Spleen (tissue), 11 donors: Measurements from ENCODE around the gene TRIM40. TPM values are rescaled to one million over a fixed set of nuclear protein-coding genes. Genes with fewer than 3 reads are reported as not detected.

ENCODE experiments used
- DNase-seq: peaks from one replicate; pipeline ENCODE4 v3.0.0-alpha.2; 2020
- H3K27ac ChIP-seq, 8 donors: fragments of 200-600 bp; sonication (generic) in 7 of 8; 1 replicate in 4 of 8; 2 replicates in 4 of 8; pipeline versions ENCODE4 v1.5.0 to v1.8.0; 2016 to 2021; ENCODE audit warnings: inconsistent platforms in 4 of 8, mild to moderate bottlenecking in 4 of 8, moderate library complexity in 1 of 8
- H3K27me3 ChIP-seq, 7 donors: fragments of 200-600 bp; sonication (generic) in 6 of 7; replicated peaks in 1 of 7; 1 replicate in 4 of 7; 2 replicates in 3 of 7; pipeline versions ENCODE4 v1.5.0 to v1.8.0; 2016 to 2021; ENCODE audit warnings: inconsistent platforms in 3 of 7, mild to moderate bottlenecking in 1 of 7
- H3K36me3 ChIP-seq, 6 donors: fragments of 200-600 bp; sonication (generic) in 5 of 6; 1 replicate in 4 of 6; 2 replicates in 2 of 6; pipeline versions ENCODE4 v1.5.0 to v1.8.0; 2016 to 2021; ENCODE audit warnings: inconsistent platforms in 2 of 6
- H3K4me1 ChIP-seq, 6 donors: fragments of 200-600 bp; sonication (generic) in 5 of 6; 1 replicate in 3 of 6; 2 replicates in 3 of 6; pipeline versions ENCODE4 v1.5.0 to v1.8.0; 2016 to 2021; ENCODE audit warnings: inconsistent platforms in 3 of 6
- H3K4me3 ChIP-seq, 8 donors: fragments of 200-600 bp; sonication (generic) in 7 of 8; 1 replicate in 4 of 8; 2 replicates in 4 of 8; pipeline versions ENCODE4 v1.5.0 to v1.8.0; 2016 to 2021; ENCODE audit warnings: inconsistent platforms in 4 of 8, mild to moderate bottlenecking in 4 of 8, moderate library complexity in 2 of 8
- H3K9me3 ChIP-seq, 8 donors: fragments of 200-600 bp; sonication (generic) in 7 of 8; 1 replicate in 4 of 8; 2 replicates in 4 of 8; pipeline versions ENCODE4 v1.5.0 to v1.8.0; 2016 to 2021; ENCODE audit warnings: inconsistent platforms in 4 of 8
- POLR2A ChIP-seq, 3 donors: fragments of 450-650 bp; IDR thresholded peaks; one replicate each; pipeline ENCODE4 v1.5.1; 2017; ENCODE audit warnings: antibody characterized with exemption in 3 of 3, mild to moderate bottlenecking in 1 of 3
- POLR2AphosphoS5 ChIP-seq, 3 donors: sonication (generic); formaldehyde crosslinking; IDR thresholded peaks; one replicate each; pipeline ENCODE4 v1.5.1; 2017; ENCODE audit warnings: antibody characterized with exemption in 3 of 3
- WGBS, 5 donors: extraction: QIAGEN DNeasy Blood & Tissue Kit in 3 of 5; methylation state at CpG; one replicate each; pipeline versions ENCODE4 v1.1.5 to v1.1.7; 2013 to 2018; 5-methylcytosine and 5-hydroxymethylcytosine counted together
- intact Hi-C: fragments of 100-400 bp; cut with DNase I; formaldehyde crosslinking; loops from one replicate; pipeline ENCODE4 v1.15.0; 2023; ENCODE audit warnings: low total_unique reads
- polyA plus RNA-seq, 3 donors: library from polyadenylated mRNA; stranded (reverse); fragments of 200-250 nt; gene quantifications; one replicate each; pipeline ENCODE4 v1.2.1, GENCODE V29; 2013
- total RNA-seq, 7 donors: library from RNA; depleted of rRNA in 3 of 7; stranded (reverse); fragments of >200 nt in 3 of 7; fragmentation: NEBNext Ultra II Directional in 4 of 7; extraction: Animal tissue kit (Norgen Biotek cat#: 25700) in 4 of 7; gene quantifications; one replicate each; pipeline versions ENCODE4 v1.1.0 to v1.2.1, GENCODE V29; 2016 to 2021
- TF ChIP-seq, protein P1 (sequence below), 11 experiments: fragments of 200-600 bp in 7 of 11; fragments of 450-650 bp in 4 of 11; sonication (generic) in 4 of 11; IDR thresholded peaks in 8 of 11; conservative IDR thresholded peaks in 3 of 11; 1 replicate in 7 of 11; 2 replicates in 4 of 11; pipeline versions ENCODE4 v1.4.0 to v1.8.0; 2016 to 2021; ENCODE audit warnings: antibody characterized with exemption in 11 of 11, inconsistent platforms in 4 of 11, mild to moderate bottlenecking in 1 of 11
- donor health status: healthy with polysubstance abuse.
- donor health status: DM: no; HTN: no; CAD: no; lungs with moderate emphysema.
- donor health status: DM: no; HTN: no; CAD: no.
- donor health status: Bipolar disorder and iron deficiency.
- donor health status: healthy.
- donor health status: DM: no; HTN: no; CAD: no.
- donor health status: DM: yes; HTN: yes; CAD: no.

TRIM40 gene
- total and polyA plus RNA-seq, 10 donors: 0.20 to 1.0 (median 0.29) TPM; not detected in 7

DNA sequence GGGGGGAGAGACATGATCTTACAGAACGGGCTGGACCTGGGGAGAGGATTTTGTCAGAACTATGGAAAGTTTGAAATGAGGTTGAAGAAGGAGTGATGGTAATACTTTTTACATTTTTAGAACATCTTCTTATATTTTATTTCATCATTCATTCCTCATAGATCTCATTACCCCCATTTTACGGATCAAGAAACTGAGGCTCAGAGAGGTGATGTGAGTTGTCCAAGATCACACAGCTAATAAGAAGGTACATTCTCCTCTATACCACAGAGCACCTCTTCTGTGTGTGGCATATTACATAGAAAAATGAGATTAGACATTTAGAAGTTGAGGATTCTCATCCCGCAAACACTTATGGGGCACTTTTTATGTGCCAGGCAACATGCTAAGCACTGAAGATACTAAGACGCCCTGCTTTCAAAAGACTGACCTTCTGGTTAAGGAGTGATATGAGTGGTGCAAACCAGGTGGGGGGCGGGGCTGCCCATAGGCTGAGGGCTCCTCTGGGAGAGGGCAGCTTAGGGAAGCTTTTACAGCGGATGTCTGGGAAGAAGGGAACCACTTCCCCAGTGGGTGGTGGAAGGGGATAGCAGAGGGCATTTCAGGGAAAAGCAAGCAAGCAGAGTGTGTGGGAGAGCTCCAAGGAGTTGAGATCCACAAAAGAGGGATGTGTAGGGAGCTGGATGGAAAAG is 42.9 kb upstream of the TRIM40 start:
- H3K27ac ChIP-seq: no peak overlapping the region
- DNase-seq: no peak
- TF ChIP-seq POLR2AphosphoS5 (IDR thresholded peaks at IDR 0.05) (no peak), POLR2A (IDR thresholded peaks at IDR 0.05) (no peak)
- no peaks in the 10 kb centered on the region for H3K36me3 ChIP-seq
- no peaks in the 10 kb centered on the region for H3K4me1 ChIP-seq
- H3K9me3 ChIP-seq: no peaks in the 10 kb centered on the region
- peaks cover 0 to 86% (median 11%) of the 10 kb centered on the region in 7 donors for H3K27me3 ChIP-seq
- intact Hi-C loops: no loop called here
- H3K4me3 ChIP-seq: no peak overlapping the region
- 67 to 81% (median 76%) methylated on average over 6 of the region's 6 CpGs for WGBS, 5 donors

DNA sequence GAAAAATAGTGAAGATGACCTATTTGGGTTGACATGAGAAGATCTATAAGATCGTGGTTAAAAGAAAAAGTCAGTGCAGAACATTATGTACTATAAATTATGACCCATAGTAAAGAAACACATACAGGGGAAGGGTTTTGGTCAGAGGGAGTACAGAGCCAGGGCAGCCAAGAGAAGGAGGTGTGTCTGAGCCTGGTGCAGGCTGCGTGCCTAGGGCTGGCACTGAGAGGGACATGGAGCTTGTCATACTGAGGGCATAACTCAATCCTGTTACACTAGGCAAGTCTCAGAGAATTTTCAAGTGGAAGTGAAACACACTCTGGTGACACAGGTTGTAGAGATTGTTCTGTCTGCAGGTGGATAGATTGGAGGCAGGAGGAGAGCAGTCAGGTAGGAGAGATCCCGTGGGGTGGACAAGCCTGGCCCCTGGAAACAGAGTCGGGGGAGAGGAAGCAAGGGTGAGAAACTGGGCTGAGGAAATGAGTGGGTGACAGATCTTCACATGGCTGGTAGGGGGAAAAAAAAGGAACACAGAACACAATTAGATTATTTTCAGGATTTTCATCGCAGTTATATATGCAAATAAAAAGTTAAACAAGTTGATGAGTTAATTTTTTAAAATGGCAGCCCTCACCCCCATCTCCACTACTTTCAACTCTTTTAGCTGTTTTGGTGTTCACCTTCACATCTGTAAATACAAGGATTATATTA is 41.8 kb upstream of the TRIM40 start:
- DNase-seq: no peak
- H3K4me3 ChIP-seq: no peak overlapping the region
- H3K27ac ChIP-seq: no peak overlapping the region
- H3K4me1 ChIP-seq: no peaks in the 10 kb centered on the region
- TF ChIP-seq, protein P1, sequence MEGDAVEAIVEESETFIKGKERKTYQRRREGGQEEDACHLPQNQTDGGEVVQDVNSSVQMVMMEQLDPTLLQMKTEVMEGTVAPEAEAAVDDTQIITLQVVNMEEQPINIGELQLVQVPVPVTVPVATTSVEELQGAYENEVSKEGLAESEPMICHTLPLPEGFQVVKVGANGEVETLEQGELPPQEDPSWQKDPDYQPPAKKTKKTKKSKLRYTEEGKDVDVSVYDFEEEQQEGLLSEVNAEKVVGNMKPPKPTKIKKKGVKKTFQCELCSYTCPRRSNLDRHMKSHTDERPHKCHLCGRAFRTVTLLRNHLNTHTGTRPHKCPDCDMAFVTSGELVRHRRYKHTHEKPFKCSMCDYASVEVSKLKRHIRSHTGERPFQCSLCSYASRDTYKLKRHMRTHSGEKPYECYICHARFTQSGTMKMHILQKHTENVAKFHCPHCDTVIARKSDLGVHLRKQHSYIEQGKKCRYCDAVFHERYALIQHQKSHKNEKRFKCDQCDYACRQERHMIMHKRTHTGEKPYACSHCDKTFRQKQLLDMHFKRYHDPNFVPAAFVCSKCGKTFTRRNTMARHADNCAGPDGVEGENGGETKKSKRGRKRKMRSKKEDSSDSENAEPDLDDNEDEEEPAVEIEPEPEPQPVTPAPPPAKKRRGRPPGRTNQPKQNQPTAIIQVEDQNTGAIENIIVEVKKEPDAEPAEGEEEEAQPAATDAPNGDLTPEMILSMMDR (IDR thresholded peaks at IDR 0.05 in 8 of 11, conservative IDR thresholded peaks at IDR 0.05 in 3 of 11): no peak
- TF ChIP-seq POLR2A (IDR thresholded peaks at IDR 0.05) (no peak), POLR2AphosphoS5 (IDR thresholded peaks at IDR 0.05) (no peak)
- no peaks in the 10 kb centered on the region for H3K36me3 ChIP-seq
- no peaks in the 10 kb centered on the region for H3K9me3 ChIP-seq
- peaks cover 0 to 87% (median 12%) of the 10 kb centered on the region in 7 donors for H3K27me3 ChIP-seq
- intact Hi-C loops: no loop called here
- 47 to 67% (median 55%) methylated on average over 4 to 5 of the region's 5 CpGs for WGBS, 5 donors

DNA sequence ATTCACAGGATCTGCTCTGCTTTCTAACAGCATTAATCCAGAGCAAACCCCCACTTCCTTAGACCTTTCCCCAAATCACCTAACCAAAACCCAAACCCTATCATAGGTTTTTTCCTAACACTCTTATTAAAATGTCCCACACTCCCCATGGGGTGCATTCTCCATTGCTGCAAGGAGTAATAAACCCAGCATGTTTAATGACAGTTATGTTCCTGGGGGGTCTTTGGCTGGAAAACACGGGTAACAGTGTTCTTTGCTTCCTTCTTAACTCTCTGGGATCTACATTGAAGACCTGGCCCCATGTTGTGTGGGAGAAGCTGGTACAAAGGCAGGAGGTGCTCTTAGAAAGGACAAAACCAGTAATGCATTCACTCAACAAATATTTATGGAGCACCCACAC is 39.1 kb upstream of the TRIM40 start:
- WGBS, 5 donors: 42 to 60% (median 50%) methylated on average over 1 of the region's 1 CpG
- H3K36me3 ChIP-seq: no peaks in the 10 kb centered on the region
- H3K4me1 ChIP-seq: peaks cover 14 to 19% (median 17%) of the 10 kb centered on the region in 6 donors
- H3K27ac ChIP-seq: no peak overlapping the region
- intact Hi-C loops: no loop called here
- TF ChIP-seq POLR2AphosphoS5 (IDR thresholded peaks at IDR 0.05): no peak
- TF ChIP-seq POLR2A (IDR thresholded peaks at IDR 0.05): no peak
- TF ChIP-seq, protein P1 (IDR thresholded peaks at IDR 0.05 in 8 of 11, conservative IDR thresholded peaks at IDR 0.05 in 3 of 11): no peak
- H3K9me3 ChIP-seq: no peaks in the 10 kb centered on the region
- peaks cover 0 to 87% (median 36%) of the 10 kb centered on the region in 7 donors for H3K27me3 ChIP-seq
- DNase-seq: no peak
- H3K4me3 ChIP-seq: no peak overlapping the region

DNA sequence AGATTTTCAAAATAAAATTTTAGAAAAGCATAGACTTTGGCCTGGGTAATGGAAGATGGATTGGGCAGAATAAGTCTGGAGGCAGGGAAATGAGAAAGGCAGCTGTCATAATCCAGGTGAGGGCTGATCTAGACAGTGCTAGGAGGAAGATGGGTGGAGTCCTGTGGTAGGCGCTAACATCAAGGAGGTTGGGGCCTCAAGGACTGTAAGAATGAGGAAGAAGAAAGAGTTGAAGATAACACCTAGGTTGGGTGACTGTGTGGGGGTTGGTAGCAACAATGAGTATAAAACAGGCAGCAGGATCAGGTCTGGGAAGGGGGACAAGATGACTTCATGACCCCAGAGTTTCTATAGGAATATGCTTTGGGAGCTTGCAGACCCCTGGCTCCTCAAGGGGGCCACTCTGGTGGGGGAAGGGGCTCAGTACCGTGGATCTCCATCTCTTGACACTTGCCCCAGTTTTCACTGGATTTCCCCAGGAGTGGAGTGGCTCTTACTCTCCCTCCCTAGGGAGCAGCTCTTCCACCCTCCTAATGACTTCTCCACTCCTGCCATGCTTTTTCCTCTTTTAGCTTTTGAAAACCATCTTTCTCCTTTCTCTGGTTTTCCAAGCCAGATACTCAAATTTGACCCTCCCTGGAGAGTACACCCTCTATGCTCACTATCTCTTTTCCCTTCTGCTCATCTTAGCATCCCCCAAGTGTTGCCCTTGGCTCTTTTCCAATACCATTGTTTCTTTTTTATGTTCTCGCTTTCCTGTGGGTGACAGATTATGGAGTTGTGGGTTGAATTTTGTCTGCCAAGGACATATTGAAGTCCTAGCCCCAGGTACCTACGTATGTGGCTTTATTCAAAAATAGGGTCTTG is 37.8 kb upstream of the TRIM40 start:
- Histone ChIP-seq H3K4me3 (no peak overlapping the region), H3K36me3 (no peaks in the 10 kb centered on the region), H3K9me3 (no peaks in the 10 kb centered on the region), H3K4me1 (peaks cover 22 to 32% (median 30%) of the 10 kb centered on the region in 6 donors), H3K27ac (no peak overlapping the region), H3K27me3 (peaks cover 0 to 82% (median 36%) of the 10 kb centered on the region in 7 donors)
- DNase-seq: no peak
- TF ChIP-seq POLR2A (IDR thresholded peaks at IDR 0.05) (no peak), POLR2AphosphoS5 (IDR thresholded peaks at IDR 0.05) (no peak)
- TF ChIP-seq, protein P1 (IDR thresholded peaks at IDR 0.05 in 8 of 11, conservative IDR thresholded peaks at IDR 0.05 in 3 of 11): no peak
- 56 to 67% (median 59%) methylated on average over 4 of the region's 4 CpGs for WGBS, 5 donors
- intact Hi-C loops: no loop called here
